ENCODE results near the gene NLGN1.
A peak's percentile ranks its signal among the peaks of the same experiment; 100 is the strongest.

Gene NLGN1

DNA sequence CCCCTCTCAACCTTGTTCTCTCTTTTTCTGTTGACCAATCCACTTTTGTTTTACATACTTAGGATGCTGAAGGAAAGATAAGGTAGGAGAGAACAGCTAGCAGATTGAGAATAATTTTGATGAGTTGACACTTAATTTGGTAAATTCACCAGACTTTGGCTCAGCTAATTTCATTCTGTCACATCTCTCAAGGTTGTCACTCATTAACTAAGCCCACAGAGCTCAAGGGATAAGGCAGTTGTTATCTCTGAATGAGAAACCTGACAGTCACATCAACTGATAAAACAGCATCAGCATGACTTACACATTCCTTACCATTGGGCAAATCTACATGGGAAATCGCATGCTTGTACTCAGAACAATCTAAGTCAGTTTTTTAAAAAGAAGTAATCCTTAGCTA lies 591.4 kb downstream of the NLGN1 start:
- no peak for ATAC-seq
- TF ChIP-seq, protein P1, sequence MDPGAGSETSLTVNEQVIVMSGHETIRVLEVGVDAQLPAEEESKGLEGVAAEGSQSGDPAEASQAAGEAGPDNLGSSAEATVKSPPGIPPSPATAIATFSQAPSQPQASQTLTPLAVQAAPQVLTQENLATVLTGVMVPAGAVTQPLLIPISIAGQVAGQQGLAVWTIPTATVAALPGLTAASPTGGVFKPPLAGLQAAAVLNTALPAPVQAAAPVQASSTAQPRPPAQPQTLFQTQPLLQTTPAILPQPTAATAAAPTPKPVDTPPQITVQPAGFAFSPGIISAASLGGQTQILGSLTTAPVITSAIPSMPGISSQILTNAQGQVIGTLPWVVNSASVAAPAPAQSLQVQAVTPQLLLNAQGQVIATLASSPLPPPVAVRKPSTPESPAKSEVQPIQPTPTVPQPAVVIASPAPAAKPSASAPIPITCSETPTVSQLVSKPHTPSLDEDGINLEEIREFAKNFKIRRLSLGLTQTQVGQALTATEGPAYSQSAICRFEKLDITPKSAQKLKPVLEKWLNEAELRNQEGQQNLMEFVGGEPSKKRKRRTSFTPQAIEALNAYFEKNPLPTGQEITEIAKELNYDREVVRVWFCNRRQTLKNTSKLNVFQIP (CRISPR knock-in tag; IDR thresholded peaks at IDR 0.05; ENCODE audit: borderline replicate concordance, low read depth) = no peak
- no peak for TF ChIP-seq ZNF8 (CRISPR knock-in tag; IDR thresholded peaks at IDR 0.05)

DNA sequence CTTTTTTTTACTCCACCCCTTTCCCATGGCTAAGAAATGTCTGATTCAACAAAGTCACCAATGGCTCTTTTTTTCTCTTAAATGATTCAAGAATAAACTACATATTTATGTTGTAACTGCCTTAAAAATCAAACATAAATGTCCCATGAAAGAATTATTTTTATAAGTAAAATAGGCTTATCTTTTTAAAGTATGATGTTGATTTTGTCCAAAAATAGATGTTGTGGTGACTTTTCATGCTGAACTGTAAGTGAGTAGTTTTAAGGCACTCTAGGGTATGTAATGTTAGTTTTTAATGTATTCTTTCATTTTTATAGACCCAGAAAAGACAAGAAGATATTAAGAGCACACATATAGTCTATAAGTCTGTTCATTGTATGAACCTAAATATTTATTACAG lies 594.9 kb downstream of the NLGN1 start:
- no peak for ATAC-seq
- TF ChIP-seq OSR1 (CRISPR knock-in tag; IDR thresholded peaks at IDR 0.05) (no peak), ZFP3 (CRISPR knock-in tag; IDR thresholded peaks at IDR 0.05) (no peak), RARB (CRISPR knock-in tag; IDR thresholded peaks at IDR 0.05) (no peak), ISL1 (CRISPR knock-in tag; IDR thresholded peaks at IDR 0.05) (no peak), CSDC2 (CRISPR knock-in tag; IDR thresholded peaks at IDR 0.05) (no peak), ARNTL (CRISPR knock-in tag; IDR thresholded peaks at IDR 0.05; ENCODE audit: borderline replicate concordance, low read depth) (no peak), ZNF565 (CRISPR knock-in tag; conservative IDR thresholded peaks at IDR 0.05; ENCODE audit: low read depth) (no peak)
- TF ChIP-seq, protein P2, sequence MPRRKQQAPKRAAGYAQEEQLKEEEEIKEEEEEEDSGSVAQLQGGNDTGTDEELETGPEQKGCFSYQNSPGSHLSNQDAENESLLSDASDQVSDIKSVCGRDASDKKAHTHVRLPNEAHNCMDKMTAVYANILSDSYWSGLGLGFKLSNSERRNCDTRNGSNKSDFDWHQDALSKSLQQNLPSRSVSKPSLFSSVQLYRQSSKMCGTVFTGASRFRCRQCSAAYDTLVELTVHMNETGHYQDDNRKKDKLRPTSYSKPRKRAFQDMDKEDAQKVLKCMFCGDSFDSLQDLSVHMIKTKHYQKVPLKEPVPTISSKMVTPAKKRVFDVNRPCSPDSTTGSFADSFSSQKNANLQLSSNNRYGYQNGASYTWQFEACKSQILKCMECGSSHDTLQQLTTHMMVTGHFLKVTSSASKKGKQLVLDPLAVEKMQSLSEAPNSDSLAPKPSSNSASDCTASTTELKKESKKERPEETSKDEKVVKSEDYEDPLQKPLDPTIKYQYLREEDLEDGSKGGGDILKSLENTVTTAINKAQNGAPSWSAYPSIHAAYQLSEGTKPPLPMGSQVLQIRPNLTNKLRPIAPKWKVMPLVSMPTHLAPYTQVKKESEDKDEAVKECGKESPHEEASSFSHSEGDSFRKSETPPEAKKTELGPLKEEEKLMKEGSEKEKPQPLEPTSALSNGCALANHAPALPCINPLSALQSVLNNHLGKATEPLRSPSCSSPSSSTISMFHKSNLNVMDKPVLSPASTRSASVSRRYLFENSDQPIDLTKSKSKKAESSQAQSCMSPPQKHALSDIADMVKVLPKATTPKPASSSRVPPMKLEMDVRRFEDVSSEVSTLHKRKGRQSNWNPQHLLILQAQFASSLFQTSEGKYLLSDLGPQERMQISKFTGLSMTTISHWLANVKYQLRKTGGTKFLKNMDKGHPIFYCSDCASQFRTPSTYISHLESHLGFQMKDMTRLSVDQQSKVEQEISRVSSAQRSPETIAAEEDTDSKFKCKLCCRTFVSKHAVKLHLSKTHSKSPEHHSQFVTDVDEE (CRISPR knock-in tag; IDR thresholded peaks at IDR 0.05) = no peak
- TF ChIP-seq, protein P1 (CRISPR knock-in tag; IDR thresholded peaks at IDR 0.05; ENCODE audit: borderline replicate concordance, low read depth) = no peak

DNA sequence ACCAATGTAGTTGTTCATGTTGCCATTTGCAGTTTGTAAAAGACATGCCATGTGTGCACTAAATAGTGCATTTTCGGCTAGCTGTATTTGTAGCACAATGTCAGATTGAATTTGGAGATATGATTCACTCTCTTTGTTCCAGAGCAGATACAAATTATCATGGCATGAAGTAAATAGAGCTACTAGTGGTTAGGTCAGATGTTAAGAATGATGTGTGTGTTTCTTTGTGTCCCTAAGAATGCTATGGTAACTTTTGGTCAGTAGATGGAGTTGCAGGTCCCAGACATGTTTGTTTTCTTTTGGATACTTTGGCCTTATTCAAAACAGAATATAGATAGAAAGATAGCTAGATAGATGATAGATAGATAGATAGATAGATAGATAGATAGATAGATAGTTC lies 595.8 kb downstream of the NLGN1 start:
- ATAC-seq = peak; percentile 98
- TF ChIP-seq ZFP3 (CRISPR knock-in tag; IDR thresholded peaks at IDR 0.05) = no peak
- no peak for TF ChIP-seq BACH2 (CRISPR knock-in tag; IDR thresholded peaks at IDR 0.05; ENCODE audit: borderline replicate concordance)
- TF ChIP-seq ZNF8 (CRISPR knock-in tag; IDR thresholded peaks at IDR 0.05) = no peak
- TF ChIP-seq, protein P1 (CRISPR knock-in tag; IDR thresholded peaks at IDR 0.05; ENCODE audit: borderline replicate concordance, low read depth) = no peak
- no peak for TF ChIP-seq GLIS3 (CRISPR knock-in tag; IDR thresholded peaks at IDR 0.05)
- TF ChIP-seq, protein P3, sequence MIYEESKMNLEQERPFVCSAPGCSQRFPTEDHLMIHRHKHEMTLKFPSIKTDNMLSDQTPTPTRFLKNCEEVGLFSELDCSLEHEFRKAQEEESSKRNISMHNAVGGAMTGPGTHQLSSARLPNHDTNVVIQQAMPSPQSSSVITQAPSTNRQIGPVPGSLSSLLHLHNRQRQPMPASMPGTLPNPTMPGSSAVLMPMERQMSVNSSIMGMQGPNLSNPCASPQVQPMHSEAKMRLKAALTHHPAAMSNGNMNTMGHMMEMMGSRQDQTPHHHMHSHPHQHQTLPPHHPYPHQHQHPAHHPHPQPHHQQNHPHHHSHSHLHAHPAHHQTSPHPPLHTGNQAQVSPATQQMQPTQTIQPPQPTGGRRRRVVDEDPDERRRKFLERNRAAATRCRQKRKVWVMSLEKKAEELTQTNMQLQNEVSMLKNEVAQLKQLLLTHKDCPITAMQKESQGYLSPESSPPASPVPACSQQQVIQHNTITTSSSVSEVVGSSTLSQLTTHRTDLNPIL (CRISPR knock-in tag; IDR thresholded peaks at IDR 0.05; ENCODE audit: low read depth) = no peak
- TF ChIP-seq ZC3H10 (CRISPR knock-in tag; IDR thresholded peaks at IDR 0.05) = no peak
- no peak for TF ChIP-seq CSDC2 (CRISPR knock-in tag; IDR thresholded peaks at IDR 0.05)
- no peak for TF ChIP-seq ESRRG (CRISPR knock-in tag; IDR thresholded peaks at IDR 0.05)
- TF ChIP-seq, protein P2 (CRISPR knock-in tag; IDR thresholded peaks at IDR 0.05) = no peak
- TF ChIP-seq TOX (CRISPR knock-in tag; IDR thresholded peaks at IDR 0.05; ENCODE audit: borderline replicate concordance) = no peak
- no peak; the same call in 1 of the 2 replicates for TF ChIP-seq ISL1 (CRISPR knock-in tag; IDR thresholded peaks at IDR 0.05)
- TF ChIP-seq PPARA (CRISPR knock-in tag; IDR thresholded peaks at IDR 0.05; ENCODE audit: borderline replicate concordance) = no peak
- no peak for TF ChIP-seq ARNTL (CRISPR knock-in tag; IDR thresholded peaks at IDR 0.05; ENCODE audit: borderline replicate concordance, low read depth)
- no peak for TF ChIP-seq ZNF565 (CRISPR knock-in tag; conservative IDR thresholded peaks at IDR 0.05; ENCODE audit: low read depth)
- TF ChIP-seq ZFP30 (CRISPR knock-in tag; IDR thresholded peaks at IDR 0.05) = no peak
- TF ChIP-seq, protein P4, sequence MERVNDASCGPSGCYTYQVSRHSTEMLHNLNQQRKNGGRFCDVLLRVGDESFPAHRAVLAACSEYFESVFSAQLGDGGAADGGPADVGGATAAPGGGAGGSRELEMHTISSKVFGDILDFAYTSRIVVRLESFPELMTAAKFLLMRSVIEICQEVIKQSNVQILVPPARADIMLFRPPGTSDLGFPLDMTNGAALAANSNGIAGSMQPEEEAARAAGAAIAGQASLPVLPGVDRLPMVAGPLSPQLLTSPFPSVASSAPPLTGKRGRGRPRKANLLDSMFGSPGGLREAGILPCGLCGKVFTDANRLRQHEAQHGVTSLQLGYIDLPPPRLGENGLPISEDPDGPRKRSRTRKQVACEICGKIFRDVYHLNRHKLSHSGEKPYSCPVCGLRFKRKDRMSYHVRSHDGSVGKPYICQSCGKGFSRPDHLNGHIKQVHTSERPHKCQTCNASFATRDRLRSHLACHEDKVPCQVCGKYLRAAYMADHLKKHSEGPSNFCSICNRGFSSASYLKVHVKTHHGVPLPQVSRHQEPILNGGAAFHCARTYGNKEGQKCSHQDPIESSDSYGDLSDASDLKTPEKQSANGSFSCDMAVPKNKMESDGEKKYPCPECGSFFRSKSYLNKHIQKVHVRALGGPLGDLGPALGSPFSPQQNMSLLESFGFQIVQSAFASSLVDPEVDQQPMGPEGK (CRISPR knock-in tag; IDR thresholded peaks at IDR 0.05; ENCODE audit: borderline replicate concordance) = no peak
- no peak for TF ChIP-seq SNAI2 (CRISPR knock-in tag; IDR thresholded peaks at IDR 0.05)
- no peak for TF ChIP-seq TCF4 (CRISPR knock-in tag; IDR thresholded peaks at IDR 0.05; ENCODE audit: borderline replicate concordance)

Measured in SK-N-SH treated with all-trans-retinoic acid at 6 μM for 48 hours (cell line).